Gastrocnemius medialis (tissue), 4 donors: ENCODE results near the gene KCNIP4.

Source experiments
- CTCF ChIP-seq, 5 experiments: fragments of 450-650 bp in 3 of 5; fragments of 200-600 bp in 2 of 5; sonication (generic) in 2 of 5; IDR thresholded peaks in 4 of 5; conservative IDR thresholded peaks in 1 of 5; 1 replicate in 4 of 5; 2 replicates in 1 of 5; pipeline ENCODE4 v1.5.1; 2016 to 2019; ENCODE audit warnings: antibody characterized with exemption in 5 of 5, mild to moderate bottlenecking in 3 of 5, moderate library complexity in 3 of 5
- POLR2A ChIP-seq, 2 donors: fragments of 450-650 bp; IDR thresholded peaks; one replicate each; pipeline ENCODE4 v1.6.1; 2017; ENCODE audit warnings: antibody characterized with exemption in 2 of 2, mild to moderate bottlenecking in 2 of 2, moderate library complexity in 2 of 2

DNA sequence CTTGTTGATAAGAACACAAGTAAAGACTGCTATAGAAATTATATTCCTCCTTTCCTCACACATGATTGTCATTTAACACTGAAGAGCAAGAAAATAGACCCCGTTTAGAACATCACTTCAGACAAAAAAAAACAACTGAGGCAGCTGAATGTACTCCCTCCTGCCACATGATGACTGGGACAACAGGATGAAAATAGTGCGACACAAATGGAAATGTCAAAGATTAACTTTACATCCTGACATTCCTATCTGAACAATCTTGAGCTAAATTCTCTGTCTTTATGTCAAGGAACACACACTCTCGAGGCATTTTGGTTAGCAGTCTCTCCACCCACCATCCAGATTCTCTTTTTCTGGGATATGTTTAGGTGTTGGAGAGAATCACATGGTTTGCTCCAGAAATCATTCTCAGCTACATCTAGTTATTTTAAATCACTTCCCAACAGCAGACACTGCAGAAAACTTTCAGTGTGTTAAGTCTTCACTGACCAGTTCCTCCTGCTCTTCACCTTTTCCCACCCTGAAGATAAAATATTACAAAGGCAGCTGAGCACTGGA lies 16.3 kb upstream of the KCNIP4 start:
- TF ChIP-seq POLR2A (IDR thresholded peaks at IDR 0.05) (no peak), CTCF (IDR thresholded peaks at IDR 0.05 in 4 of 5, conservative IDR thresholded peaks at IDR 0.05 in 1 of 5) (no peak)
